GM18505 (cell line): ENCODE data around the gene PLOD2.

ENCODE experiments used
- ATAC-seq: cut with Tn5 transposase; IDR thresholded peaks from one replicate; pipeline ENCODE4 v1.9.1; 2021; ENCODE audit not compliant: unreplicated experiment
- POLR2A ChIP-seq: IDR thresholded peaks from 4 replicates; pipeline ENCODE4 v1.6.1; 2011; ENCODE audit warnings: borderline replicate concordance; ENCODE audit not compliant: insufficient read depth, insufficient read length; ENCODE audit errors: extremely low read depth

The PLOD2 gene

GRCh38 chr3:146044046-146044445 lies 116.9 kb downstream of the PLOD2 start:
- ATAC-seq: no peak
- no peak for TF ChIP-seq POLR2A

- no peak for ATAC-seq
- TF ChIP-seq POLR2A: no peak
Observed at GRCh38 chr3:146040630-146041029, 120.4 kb downstream of the PLOD2 start.

- TF ChIP-seq POLR2A: no peak
- no peak for ATAC-seq
Observed at GRCh38 chr3:146037697-146038096, 123.3 kb downstream of the PLOD2 start.

GRCh38 chr3:146036281-146036680 lies 124.7 kb downstream of the PLOD2 start:
- no peak for ATAC-seq
- TF ChIP-seq POLR2A: no peak

- TF ChIP-seq POLR2A: no peak
- ATAC-seq: no peak
Observed at GRCh38 chr3:146035366-146035765, 125.6 kb downstream of the PLOD2 start.

GRCh38 chr3:146033950-146034349 lies 127.0 kb downstream of the PLOD2 start:
- no peak for ATAC-seq

GRCh38 chr3:146026547-146026946 lies 134.4 kb downstream of the PLOD2 start:
- no peak for TF ChIP-seq POLR2A
- no peak for ATAC-seq

More at GRCh38 chr3:146033950-146034349, 127.0 kb downstream of the PLOD2 start:
- TF ChIP-seq POLR2A: no peak

- no peak for ATAC-seq
Observed at GRCh38 chr3:146024260-146024659, 136.7 kb downstream of the PLOD2 start.

GRCh38 chr3:146020969-146021368 lies 140.0 kb downstream of the PLOD2 start:
- ATAC-seq: no peak

More at GRCh38 chr3:146024260-146024659, 136.7 kb downstream of the PLOD2 start:
- TF ChIP-seq POLR2A: no peak

GRCh38 chr3:146019508-146019907 lies 141.5 kb downstream of the PLOD2 start:
- ATAC-seq: no peak
- TF ChIP-seq POLR2A: no peak

More at GRCh38 chr3:146020969-146021368, 140.0 kb downstream of the PLOD2 start:
- no peak for TF ChIP-seq POLR2A
